Activated T-helper 17 cell treated with anti-CD3 and anti-CD28 coated beads, Interleukin-2, amount 50 U/mL, for 72 hours (primary cell): ENCODE results near the gene ANKRD13D. TPM values are rescaled to one million over a fixed set of nuclear protein-coding genes. Genes with fewer than 3 reads are reported as not detected.

ENCODE experiments used
- ATAC-seq: fragments of 150-1000 bp; cut with Tn5 transposase; replicated peaks from 2 replicates; pipeline ENCODE4 v1.10.0; 2021; ENCODE audit warnings: mild to moderate bottlenecking, moderate library complexity
- H3K27ac Mint-ChIP-seq: one replicate; pipeline ENCODE4 v1.8.0; 2022; ENCODE audit warnings: mixed read lengths
- H3K27me3 Mint-ChIP-seq: one replicate; pipeline ENCODE4 v1.8.0; 2022; ENCODE audit warnings: mixed read lengths
- H3K36me3 Mint-ChIP-seq: one replicate; pipeline ENCODE4 v1.8.0; 2022; ENCODE audit warnings: low read depth, mild to moderate bottlenecking, mixed read lengths
- H3K4me1 Mint-ChIP-seq: one replicate; pipeline ENCODE4 v1.8.0; 2022; ENCODE audit warnings: mixed read lengths
- H3K4me3 Mint-ChIP-seq: one replicate; pipeline ENCODE4 v1.8.0; 2022; ENCODE audit warnings: mild to moderate bottlenecking, mixed read lengths
- H3K9me3 Mint-ChIP-seq: one replicate; pipeline ENCODE4 v1.8.0; 2022; ENCODE audit warnings: mixed read lengths
- total RNA-seq, 2 donors: library from RNA; stranded (reverse); gene quantifications; one replicate each; pipeline ENCODE4 v1.2.3, GENCODE V29; 2022

The ANKRD13D gene
- total RNA-seq, 2 donors from 2014 or later: 102 to 137 TPM

DNA sequence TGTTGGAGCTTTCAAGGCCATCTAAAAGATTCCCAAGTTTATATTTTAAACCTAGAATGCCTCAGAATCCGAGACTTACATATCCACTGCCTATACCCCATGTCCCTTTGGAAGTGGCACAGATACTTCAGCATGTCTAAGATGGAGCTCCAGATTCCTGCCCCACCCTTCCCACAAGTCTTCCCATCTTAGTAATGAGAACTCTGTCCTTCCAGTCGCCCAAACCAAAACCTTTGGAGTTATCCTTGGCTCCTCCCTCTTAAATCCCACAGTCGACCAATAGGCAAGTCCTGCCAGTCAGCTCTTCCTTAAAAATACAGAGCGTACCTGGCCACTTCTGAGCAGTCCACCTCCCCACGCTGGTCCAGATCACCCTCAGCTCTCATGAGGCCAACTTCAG lies 59.9 kb downstream of the ANKRD13D start:
- peaks cover 34% of the 10 kb centered on the region for H3K4me1 Mint-ChIP-seq
- H3K4me3 Mint-ChIP-seq: no peak overlapping the region
- peaks cover 18% of the 10 kb centered on the region for H3K36me3 Mint-ChIP-seq
- no peaks in the 10 kb centered on the region for H3K27me3 Mint-ChIP-seq
- no peak for ATAC-seq
- H3K27ac Mint-ChIP-seq: no peak overlapping the region
- H3K9me3 Mint-ChIP-seq: no peaks in the 10 kb centered on the region

GRCh38 chr11:67349457-67349856 lies 60.4 kb downstream of the ANKRD13D start:
- no peak for ATAC-seq
- no peaks in the 10 kb centered on the region for H3K27me3 Mint-ChIP-seq
- no peaks in the 10 kb centered on the region for H3K9me3 Mint-ChIP-seq
- peaks cover 18% of the 10 kb centered on the region for H3K36me3 Mint-ChIP-seq
- H3K27ac Mint-ChIP-seq: no peak overlapping the region
- no peak overlapping the region for H3K4me3 Mint-ChIP-seq
- H3K4me1 Mint-ChIP-seq: peaks cover 35% of the 10 kb centered on the region

DNA sequence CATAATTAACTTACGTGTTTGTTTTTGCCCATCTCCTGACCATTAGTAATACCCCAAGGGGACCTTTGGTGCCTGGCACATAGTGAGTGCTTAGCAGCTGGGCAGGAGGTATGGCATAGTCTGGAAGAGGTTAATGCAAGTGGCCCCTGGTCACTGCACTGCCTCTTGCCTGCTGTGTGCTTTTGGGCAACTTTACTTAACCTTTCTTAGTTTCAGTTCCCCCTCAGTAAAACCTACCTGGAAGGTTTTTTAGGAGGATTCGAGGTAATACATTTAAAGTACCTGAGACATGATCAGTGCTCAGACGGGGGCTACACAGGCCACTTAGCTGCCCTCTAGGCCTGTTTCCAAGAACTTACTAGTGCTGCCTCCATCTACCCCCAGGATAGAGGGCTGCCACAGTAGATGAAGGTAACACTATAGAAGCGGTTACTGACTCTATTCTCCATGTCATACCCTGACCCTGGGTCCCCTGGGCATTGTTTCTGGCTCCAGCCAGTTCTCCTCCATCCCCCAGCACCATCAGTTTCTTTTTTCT lies 60.9 kb downstream of the ANKRD13D start:
- ATAC-seq: no peak
- Mint-ChIP-seq H3K27me3 (no peaks in the 10 kb centered on the region), H3K9me3 (no peaks in the 10 kb centered on the region), H3K4me1 (peaks cover 37% of the 10 kb centered on the region), H3K36me3 (peaks cover 18% of the 10 kb centered on the region), H3K4me3 (no peak overlapping the region), H3K27ac (no peak overlapping the region)

- Mint-ChIP-seq H3K27ac (peak overlapping the region; percentile 58), H3K9me3 (no peaks in the 10 kb centered on the region), H3K36me3 (peaks cover 18% of the 10 kb centered on the region), H3K4me3 (peak overlapping the region; percentile 95), H3K4me1 (peaks cover 24% of the 10 kb centered on the region), H3K27me3 (no peaks in the 10 kb centered on the region)
- no peak for ATAC-seq
These were observed 62.3 kb downstream of the ANKRD13D start for GRCh38 chr11:67351275-67352005.

Other genes starting within 250 kb of the ANKRD13D start
- gene RHOD, start 232.5 kb upstream of the ANKRD13D start, total RNA-seq: 1 to 10 TPM in 1 of 2 donors, under 1 TPM in 1; 0.22 to 1.2 TPM
- gene KDM2A, start 170.0 kb upstream of the ANKRD13D start, total RNA-seq: 100 to 1,000 TPM in 1 of 2 donors, 10 to 100 TPM in 1; 96.8 to 105 TPM
- 100 to 1,000 TPM; 197 to 265 TPM for gene GRK2, start 22.8 kb upstream of the ANKRD13D start, total RNA-seq
- gene SSH3, start 14.2 kb downstream of the ANKRD13D start, total RNA-seq: 10 to 100 TPM; 15.8 to 22.0 TPM
- gene POLD4, start 64.2 kb downstream of the ANKRD13D start, total RNA-seq: 10 to 100 TPM; 32.4 to 60.2 TPM
- gene CLCF1, start 84.3 kb downstream of the ANKRD13D start, total RNA-seq: 1 to 10 TPM in 1 of 2 donors, under 1 TPM in 1; 0.22 to 1.1 TPM
- gene RAD9A, start 102.7 kb downstream of the ANKRD13D start, total RNA-seq: 10 to 100 TPM; 32.0 to 37.5 TPM
- 100 to 1,000 TPM; 220 to 322 TPM for gene PPP1CA, start 112.6 kb downstream of the ANKRD13D start, total RNA-seq
- 100 to 1,000 TPM; 155 to 197 TPM for gene TBC1D10C, start 114.8 kb downstream of the ANKRD13D start, total RNA-seq
- gene CARNS1, start 126.4 kb downstream of the ANKRD13D start, total RNA-seq: 10 to 100 TPM in 1 of 2 donors, 1 to 10 TPM in 1; 2.0 to 10.6 TPM
- 10 to 100 TPM; 62.3 to 63.0 TPM for gene RPS6KB2, start 139.2 kb downstream of the ANKRD13D start, total RNA-seq
- gene PTPRCAP, start 148.4 kb downstream of the ANKRD13D start, total RNA-seq: 100 to 1,000 TPM; 112 to 228 TPM
- gene CORO1B, start 154.2 kb downstream of the ANKRD13D start, total RNA-seq: 100 to 1,000 TPM; 303 to 326 TPM
- not detected for gene GPR152, start 163.4 kb downstream of the ANKRD13D start, total RNA-seq
- 1 to 10 TPM in 1 of 2 donors, under 1 TPM in 1; 0.32 to 2.2 TPM for gene CABP4, start 166.1 kb downstream of the ANKRD13D start, total RNA-seq
- gene TMEM134, start 179.9 kb downstream of the ANKRD13D start, total RNA-seq: 10 to 100 TPM; 30.0 to 83.0 TPM
- gene AIP, start 193.7 kb downstream of the ANKRD13D start, total RNA-seq: 100 to 1,000 TPM; 152 to 186 TPM
- 100 to 1,000 TPM in 1 of 2 donors, 10 to 100 TPM in 1; 97.9 to 111 TPM for gene PITPNM1, start 216.1 kb downstream of the ANKRD13D start, total RNA-seq
- 10 to 100 TPM; 65.0 to 71.7 TPM for gene CDK2AP2, start 218.9 kb downstream of the ANKRD13D start, total RNA-seq
- not detected for gene CABP2, start 234.1 kb downstream of the ANKRD13D start, total RNA-seq